DMS114 treated with DMSO at 0.1 percent for 48 hours (cell line): ENCODE results near the gene GPR32.
"Not testable (repeated sequence)": the region's sequence is repeated elsewhere in the genome, so short reads cannot be mapped to it uniquely, and the experiment has no call there.

Experiments used
- DNase-seq: peaks from one replicate; lab custom pipeline; 2025; ENCODE audit not compliant: unreplicated experiment; lab: John Stamatoyannopoulos, UW

Gene GPR32

DNA sequence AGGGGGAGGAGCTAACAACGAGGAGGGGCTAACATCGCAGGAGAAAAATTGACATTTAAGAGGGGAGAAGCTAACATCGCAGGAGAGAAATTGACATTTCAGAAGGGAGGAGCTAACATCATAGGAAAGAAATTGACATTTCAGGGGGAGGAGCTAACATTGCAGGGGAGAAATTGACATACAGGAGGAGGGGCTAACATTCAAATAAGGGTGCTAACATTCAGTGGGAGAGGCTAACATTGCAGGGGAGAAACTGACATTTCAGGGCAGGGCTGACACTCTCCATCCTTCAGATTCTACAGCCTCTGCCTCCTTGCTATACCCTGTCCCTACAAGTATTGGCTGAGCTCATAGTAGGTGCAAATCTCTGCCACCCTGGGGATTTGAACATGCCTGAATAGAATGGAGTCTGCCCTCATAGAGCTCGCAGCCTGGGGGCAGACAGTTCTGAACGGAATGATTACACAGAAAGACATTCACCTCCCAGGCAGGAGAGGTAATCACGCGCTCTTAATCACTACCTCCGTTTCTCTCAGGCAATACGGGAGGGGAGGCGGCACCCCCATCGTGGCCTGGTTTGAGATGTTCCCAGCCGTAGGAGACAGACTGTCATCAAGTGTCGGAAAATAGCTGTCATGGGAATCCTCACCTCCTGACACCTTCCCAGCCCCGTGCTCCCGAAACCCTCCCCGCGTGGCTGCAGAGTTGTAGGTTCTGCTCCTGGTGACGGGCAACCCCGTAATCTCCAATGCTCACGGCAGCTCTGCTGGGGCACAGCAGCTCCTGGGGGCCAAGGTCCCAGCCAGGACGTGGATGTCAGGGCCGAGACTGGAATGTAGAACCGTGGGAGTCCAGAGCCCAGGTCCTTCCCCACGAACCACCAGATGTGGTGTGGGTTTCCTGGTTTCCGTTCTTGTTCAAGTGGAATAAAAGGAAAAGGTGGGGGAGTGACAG, 9.5 kb downstream of the GPR32 start:
- no peak for DNase-seq

DNA sequence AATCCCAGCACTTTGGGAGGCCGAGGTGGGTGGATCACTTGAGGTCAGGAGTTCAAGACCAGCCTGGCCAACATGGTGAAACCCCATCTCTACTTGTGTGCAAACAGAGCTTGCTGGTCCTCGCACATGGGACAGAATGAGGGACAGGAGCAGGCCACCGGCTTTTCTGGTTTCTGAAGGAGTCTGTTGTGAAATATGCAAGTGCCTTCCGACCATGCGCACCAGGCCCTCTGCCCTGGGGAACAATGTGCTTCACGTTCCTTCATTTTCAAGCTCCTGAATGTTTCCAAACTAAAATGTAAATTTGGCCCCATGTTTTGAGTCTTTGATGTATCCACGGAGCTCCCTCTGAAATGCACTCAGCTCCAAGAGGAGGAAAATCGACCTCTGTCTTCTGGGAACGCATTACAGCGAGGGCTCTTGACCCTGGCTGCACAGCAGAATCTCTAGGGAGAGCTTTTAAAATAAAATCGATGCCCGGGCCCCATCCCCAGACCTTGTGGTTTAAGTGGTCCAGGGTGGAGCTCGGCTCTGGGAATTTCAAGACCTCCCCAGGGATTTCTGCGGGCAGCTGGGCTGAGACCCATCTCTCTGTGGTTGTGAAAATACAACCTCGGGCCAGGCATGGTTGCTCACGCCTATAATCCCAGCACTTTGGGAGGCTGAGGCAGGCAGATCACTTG, 10.6 kb downstream of the GPR32 start:
- no peak for DNase-seq

DNA sequence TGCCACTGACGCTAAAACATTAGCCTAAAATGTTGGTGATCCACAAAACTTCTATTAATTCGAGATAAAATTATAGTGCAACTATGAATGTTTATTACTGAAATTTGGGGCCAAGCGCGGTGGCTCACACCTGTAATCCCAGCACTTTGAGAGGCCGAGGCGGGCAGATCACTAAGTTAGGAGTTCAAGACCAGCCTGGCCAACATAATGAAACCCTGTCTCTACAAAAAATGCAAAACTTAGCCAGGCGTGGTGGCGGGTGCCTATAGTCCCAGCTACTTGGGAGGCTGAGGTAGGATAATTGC, 13.5 kb downstream of the GPR32 start:
- not testable (repeated sequence) for DNase-seq

DNA sequence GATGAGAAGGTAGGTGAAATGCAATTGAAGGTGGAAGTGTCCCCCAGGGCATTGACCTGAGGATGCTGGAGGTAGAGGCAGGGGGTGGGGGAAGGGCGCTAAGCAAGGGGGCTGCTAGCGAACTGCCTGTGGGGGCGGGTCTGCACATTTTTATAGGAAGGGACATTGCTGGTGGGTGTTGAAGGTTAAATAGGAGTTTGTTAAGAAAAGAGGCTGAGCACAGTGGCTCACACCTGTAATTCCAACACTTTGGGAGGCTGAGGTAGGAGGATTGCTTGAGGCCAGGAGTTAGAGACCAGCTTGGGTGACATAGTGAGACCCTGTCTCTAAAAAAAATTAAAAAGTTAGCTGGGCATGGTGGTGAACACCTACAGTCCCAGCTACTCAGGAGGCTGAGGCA, 14.4 kb downstream of the GPR32 start:
- no peak for DNase-seq

DNA sequence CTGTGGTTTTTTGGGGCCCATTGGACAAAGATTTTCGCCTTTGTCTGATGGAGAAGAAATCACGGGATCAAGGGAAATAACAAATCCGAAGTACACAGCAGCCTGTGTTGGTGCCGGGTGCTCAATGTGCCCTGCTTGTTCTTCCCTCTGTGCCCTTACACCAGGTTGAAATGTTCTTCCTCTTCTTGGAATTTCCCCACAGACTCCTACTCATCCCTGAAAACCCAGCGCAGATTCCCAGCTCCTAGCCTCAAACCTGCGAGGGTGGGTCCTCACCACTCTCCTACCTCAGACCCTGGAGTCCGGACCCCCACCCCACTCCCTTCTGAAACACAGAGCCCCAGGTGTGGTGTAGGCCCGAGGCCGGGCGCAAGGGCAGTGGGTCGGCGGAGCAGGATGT, 15.1 kb downstream of the GPR32 start:
- DNase-seq = no peak

DNA sequence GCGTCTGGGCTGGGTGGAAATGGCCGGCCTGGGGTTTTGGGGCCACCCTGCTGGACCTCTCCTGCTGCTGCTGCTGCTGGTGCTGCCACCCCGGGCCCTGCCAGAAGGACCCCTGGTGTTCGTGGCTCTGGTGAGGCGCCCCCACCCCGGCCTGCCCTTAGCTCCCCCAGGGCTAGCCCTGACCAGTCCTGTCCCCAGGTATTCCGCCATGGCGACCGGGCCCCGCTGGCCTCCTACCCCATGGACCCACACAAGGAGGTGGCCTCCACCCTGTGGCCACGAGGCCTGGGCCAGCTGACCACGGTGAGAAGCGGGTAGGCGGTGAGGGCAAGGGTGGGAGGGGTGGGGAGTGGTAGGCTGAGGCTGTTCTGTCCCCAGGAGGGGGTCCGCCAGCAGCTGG, 20.1 kb downstream of the GPR32 start, which contains the start of gene ACP4:
TSS of gene ACP4 (plus strand) at position 20 of the 400 bp plus-strand sequence. CDS start at position 20, 0 bp downstream.
- DNase-seq = no peak

DNA sequence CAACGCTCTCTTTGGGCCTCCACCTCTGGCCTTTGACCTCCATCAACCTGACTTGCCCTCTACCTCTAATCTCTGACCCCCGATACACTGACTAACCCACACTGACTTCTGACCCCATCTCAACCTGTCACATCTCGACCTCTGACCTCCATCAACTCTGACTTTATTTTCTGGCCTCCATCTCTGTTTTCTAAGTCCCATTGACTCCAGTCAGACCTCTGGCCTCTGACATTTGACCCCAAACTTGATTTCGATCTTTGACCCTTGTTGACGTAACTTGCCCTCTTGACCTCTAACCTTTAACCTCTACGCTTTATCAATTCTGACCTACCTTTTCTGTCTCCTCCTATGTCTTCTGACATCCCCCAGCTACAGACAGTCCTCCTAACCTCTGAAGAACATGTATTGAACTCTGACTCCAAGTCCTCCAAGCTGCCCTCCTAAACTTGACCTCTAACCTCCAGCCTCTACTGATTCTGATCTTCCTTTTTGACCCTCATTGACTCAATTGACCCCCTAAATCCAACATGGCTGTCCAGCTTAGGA, 20.7 kb downstream of the GPR32 start:
- DNase-seq = no peak

DNA sequence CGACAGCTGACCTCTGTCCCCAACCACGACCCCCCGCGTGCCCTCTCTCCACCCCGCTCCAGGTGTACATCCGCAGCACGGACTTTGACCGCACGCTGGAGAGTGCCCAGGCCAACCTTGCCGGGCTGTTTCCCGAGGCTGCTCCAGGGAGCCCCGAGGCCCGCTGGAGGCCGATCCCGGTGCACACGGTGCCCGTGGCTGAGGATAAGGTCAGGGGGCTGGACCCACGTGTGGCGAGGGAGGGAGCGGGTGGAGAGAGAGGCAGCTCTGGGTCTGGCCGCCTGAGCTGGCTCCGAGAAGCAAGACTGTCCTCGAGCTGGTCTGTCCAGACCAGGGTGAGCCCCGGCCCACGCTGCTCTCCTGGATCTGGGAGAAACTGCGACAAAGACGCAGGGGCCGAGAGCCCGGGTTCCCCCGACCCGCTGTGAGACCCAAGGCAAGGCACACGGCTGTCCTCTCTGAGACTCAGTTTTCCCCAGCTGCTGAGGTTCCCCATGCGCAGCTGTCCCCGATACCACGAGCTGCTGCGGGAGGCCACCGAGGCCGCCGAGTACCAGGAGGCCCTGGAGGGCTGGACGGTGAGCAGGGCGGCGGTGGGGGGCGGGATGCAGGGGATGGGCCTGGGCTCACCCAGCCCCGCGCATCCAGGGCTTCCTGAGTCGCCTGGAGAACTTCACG, 21.5 kb downstream of the GPR32 start:
- DNase-seq = no peak

DNA sequence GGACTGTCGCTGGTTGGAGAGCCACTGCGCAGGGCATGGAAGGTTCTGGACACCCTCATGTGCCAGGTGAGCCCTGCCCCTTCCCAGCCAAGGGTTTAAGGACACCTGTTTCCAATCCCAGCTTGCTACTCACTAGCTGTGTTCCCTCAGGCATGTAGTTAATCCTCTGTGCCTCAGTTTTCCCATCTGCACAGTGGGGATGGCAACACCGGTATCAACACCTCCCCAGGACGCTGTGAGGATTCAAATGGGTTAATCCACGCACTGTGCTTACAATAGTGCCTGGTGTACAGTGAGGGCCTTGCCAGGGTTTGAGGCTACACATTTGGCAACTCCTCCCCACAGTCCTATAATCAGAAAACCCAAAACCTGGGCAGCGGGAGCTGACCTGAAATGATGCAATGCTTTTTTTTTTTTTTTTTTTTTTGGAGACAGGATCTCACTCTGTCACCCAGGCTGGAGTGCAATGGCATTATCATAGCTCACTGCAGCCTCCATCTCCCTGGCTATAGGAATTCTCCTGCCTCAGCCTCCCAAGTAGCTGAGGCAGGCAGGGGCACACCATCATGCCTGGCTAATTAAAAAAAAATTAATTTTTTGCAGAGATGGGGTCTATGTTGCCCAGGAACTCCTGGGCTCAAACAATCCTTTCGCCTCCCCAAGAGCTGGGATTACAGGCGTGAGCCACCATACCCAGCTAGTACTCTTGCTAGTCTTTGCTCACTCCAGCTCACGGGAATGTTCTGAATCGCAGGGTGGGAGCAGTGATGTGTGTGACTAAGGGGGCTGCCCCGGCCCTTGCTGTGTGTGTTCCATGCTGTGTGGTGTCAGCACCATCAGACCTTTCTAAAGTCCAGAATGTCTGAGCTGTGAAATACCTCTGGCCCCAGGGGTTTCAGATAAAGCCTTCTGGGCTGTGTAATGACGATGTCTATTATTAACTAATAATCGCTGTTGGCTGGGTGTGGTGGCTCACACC, 22.3 kb downstream of the GPR32 start:
- no peak for DNase-seq

DNA sequence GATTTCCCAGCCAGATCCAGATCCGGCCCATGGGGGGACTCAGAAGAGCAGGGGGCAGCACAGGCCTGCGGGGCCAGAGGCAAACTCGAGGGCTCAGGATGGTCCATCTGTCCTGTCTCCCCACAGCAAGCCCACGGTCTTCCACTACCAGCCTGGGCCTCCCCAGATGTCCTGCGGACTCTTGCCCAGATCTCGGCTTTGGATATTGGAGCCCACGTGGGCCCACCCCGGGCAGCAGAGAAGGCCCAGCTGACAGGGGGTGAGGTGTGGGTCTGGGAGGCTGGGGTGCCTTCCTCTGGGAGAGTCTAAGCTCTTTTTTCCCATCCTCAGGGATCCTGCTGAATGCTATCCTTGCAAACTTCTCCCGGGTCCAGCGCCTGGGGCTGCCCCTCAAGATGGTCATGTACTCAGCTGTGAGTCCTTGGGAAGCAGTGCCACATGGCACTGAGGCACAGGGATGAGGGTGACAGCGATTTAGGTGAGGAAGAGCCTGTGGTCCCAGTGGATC, 23.3 kb downstream of the GPR32 start:
- no peak for DNase-seq

DNA sequence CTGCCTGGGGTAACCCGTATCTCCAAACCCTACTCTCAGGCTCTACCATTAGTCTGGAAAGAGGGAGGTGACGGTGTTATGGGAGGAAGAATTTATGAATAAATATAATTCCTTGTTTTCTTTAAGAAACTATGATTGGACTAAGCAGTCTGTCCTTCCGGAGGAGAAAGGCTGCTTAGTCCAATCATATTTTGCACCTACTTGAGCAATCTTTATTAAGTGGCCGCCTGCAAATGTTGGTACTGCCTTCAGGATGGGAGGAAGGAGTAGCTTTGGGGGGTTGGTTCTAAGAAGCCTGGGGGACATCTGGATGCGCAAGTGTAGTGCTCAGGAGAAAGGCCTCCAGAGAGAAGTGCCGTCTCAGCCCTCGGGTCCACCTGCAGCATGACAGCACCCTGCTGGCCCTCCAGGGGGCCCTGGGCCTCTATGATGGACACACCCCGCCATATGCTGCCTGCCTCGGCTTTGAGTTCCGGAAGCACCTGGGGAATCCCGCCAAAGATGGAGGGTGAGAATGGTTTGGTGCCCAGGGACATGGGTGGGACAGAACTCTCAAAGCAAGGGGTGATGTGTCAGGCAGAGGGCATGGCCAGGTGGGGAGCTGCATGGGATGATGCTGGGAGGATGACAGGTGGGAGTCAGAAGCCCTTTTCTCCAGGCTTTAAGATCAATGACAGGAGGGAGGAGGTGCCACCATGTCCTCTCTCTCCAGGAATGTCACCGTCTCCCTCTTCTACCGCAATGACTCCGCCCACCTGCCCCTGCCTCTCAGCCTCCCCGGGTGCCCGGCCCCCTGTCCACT, 24.0 kb downstream of the GPR32 start:
- DNase-seq = no peak

DNA sequence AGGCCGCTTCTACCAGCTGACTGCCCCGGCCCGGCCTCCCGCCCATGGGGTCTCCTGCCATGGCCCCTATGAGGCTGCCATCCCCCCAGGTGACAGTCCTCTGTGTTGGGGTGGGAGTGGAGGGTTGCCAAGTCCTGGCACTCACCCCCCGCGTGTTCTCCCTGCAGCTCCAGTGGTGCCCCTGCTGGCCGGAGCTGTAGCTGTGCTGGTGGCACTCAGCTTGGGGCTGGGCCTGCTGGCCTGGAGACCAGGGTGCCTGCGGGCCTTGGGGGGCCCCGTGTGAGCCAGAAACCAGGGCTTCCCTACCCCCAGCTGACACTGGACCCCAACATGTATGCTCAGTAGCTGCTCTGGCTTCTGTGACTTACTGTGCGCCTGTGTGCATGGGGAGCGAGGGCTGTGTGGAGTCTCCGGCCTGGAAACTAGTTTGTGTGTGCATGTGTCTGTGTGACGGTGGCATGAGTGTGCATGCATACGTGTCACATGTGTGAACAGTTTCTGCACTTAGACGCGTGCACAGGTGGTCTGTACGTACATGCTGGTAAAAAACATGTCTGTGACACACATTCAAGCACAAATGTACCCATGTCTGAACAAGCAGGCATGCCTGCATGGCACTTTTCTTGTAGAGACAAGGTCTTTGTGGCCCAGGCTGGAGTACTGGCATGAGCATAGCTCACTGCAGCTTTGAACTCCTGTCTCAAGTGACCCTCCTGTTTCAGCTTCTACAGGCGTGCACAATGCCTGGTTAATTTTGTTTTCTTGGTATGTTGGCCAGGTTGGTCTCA, 24.8 kb downstream of the GPR32 start:
- DNase-seq = no peak

DNA sequence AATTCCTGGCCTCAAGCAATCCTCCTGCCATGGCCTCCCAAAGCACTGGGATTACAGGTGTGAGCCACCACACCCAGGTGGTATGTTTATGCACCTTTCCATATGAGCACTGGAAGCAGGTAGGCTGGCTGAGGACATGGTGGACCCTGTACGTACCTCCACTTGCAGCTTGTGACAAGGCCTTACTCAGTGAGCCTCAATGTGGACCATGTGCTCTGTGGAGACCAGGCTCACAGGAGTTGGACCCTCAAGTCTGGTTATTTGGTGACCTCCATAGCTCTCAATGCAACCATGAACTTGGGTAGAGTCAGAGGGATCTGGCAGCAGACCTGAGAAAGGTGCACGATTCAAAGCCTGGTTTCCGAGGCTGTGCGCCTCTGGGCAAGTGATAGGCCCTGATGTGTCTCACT, 25.4 kb downstream of the GPR32 start:
- DNase-seq = no peak

DNA sequence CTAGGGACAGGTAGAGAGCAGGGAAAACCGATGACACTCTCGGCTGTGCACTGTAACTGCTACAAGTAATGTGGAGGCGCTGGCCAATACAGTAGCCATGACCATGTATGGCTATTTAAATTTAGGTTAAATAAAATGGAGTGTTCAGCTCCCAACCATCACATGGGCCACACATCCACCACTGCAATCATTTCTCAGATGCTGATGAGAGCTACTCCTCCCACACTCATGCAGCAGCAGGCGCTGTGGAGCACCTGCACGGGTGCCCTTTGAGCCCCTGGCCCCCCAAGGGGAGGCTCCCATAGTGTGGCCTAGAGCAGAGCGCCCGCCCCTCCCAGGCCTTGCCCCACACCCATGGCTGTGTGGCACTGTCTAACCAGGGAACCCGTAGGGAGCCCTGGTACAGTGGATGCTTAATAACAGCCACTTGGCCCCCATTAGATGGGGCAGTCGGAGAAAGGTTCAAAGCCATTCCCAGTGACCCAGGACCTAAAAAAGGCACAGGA, 25.9 kb downstream of the GPR32 start:
- DNase-seq = no peak

DNA sequence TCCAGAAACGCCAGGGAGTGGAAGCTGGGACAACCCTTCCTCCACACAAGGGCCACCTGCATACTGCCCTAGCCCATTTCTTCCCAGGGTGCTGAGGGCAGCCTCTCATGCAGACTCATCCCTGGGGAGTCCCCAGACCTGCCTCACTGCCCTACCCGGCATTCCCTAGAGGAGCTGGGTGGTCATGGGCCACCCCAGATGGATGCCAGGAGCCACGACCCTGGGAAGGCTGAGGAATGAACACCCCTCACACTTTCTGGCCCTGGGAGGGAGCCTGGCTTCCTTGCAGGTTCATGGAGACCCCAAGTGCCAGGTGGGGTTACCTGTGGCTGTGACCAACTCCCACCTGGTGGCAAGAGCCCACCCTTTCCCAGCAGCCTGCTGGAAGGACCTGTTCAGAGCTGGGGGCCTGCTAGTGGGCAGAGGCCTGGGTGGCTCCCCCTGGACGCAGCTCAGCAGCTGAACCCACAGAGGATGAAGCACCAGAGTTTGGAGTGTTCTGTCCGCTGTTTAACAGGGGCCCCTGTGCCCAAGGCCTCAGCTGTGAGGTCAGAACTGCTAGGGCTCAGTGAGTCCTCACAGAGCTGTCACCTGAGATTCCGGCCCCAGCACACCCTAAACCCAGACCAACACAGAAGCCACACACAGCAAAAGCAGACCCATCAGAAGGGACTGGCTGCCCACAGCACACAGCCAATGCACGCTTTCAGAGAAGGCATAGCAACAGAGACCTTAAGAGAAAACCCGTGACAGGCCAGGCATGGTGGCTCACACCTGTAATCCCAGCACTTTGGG, 26.6 kb downstream of the GPR32 start:
- DNase-seq = no peak

DNA sequence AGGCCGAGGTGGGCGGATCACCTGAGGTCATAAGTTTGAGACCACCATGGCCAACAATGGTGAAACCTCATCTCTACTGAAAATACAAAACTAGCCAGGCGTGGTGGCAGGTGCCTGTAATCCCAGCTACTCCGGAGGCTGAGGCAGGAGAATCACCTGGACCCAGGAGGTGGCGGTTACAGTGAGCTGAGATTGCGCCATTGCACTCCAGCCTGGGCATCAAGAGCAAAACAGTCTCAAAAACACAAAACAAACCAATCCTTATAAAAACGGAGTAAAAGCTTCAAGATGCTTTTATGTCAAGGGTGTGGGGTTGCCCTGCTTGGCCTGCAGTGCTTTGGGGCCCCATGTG, 27.1 kb downstream of the GPR32 start:
- DNase-seq = no peak

DNA sequence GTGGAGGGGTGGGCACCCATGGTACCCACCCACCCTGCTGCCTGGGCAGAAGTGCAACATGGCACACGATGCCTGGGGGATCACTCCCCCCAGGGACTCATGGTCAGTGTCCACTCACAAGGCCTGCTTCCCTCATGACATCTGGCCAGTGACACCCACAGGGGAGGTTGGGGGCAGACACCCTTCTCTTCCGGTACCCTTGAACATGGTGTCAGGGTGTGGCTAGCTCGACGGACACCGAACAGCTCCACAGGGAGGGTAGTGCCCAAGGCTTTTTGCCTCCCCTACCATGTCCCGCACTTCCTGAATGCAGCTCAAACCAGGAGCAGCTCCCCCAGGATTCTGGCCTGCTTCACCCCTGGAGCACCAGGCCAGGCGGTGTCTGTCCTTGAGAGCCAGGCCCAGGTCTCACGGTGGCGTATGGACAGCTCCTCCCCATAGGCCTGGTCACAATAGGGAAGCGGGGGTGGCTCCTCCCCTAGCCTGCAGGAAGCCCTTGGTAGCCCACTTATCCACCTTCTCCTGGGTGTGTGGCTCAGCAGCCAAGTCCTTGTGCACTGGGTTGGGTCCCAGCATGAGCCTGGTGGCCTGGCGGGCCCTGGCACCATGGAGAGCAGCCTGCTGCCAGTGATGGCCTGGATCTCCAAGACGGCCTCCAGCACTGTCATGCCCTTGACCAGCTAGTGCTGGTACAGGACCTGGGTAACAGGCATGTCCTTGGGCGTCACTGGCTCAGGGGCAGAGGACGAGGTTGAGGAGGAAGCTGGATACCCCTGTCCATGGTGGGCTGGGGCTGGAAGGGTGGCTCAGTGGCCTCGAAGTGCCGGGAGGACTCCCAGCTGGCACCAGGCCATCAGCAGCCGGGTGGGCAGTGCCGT, 27.8 kb downstream of the GPR32 start:
- DNase-seq = no peak
